GM23338 (cell line): ENCODE results near the gene PIGZ. TPM values are rescaled to one million over a fixed set of nuclear protein-coding genes. Genes with fewer than 3 reads are reported as not detected.

ENCODE experiments used
- ATAC-seq: fragments of 200-7000 bp; cut with Tn5 transposase; 3 replicates; pipeline ENCODE4 v1.9.1; 2020
- DNase-seq: peaks from one replicate; pipeline ENCODE4 v3.0.0-alpha.2; 2015; ENCODE audit warnings: low spot score
- H2AFZ ChIP-seq: fragments of 200-600 bp; sonication (generic); 2 replicates; pipeline ENCODE4 v1.8.0; 2016; ENCODE audit warnings: antibody characterized with exemption, mild to moderate bottlenecking, moderate library complexity
- H3F3A ChIP-seq: fragments of 200-600 bp; sonication (generic); replicated peaks from 2 replicates; pipeline ENCODE4 v1.8.0; 2017; ENCODE audit warnings: antibody characterized with exemption, mixed run types, low read depth
- H3K27ac ChIP-seq: fragments of 200-600 bp; sonication (generic); 2 replicates; pipeline ENCODE4 v1.6.1; 2016; ENCODE audit warnings: low read depth
- H3K27me3 ChIP-seq: fragments of 200-600 bp; sonication (generic); 2 replicates; pipeline ENCODE4 v1.8.0; 2016; ENCODE audit warnings: mild to moderate bottlenecking, mixed run types, moderate library complexity; ENCODE audit not compliant: insufficient read depth
- H3K36me3 ChIP-seq: fragments of 200-600 bp; sonication (generic); 2 replicates; pipeline ENCODE4 v1.8.0; 2016; ENCODE audit warnings: mild to moderate bottlenecking; ENCODE audit not compliant: insufficient read depth
- H3K4me1 ChIP-seq: fragments of 200-600 bp; sonication (generic); 2 replicates; pipeline ENCODE4 v1.8.0; 2016; ENCODE audit warnings: mild to moderate bottlenecking, moderate library complexity; ENCODE audit not compliant: insufficient read depth
- H3K4me2 ChIP-seq: fragments of 200-600 bp; sonication (generic); 2 replicates; pipeline ENCODE4 v1.7.1; 2017; ENCODE audit warnings: mixed run types
- H3K4me3 ChIP-seq: fragments of 200-600 bp; sonication (generic); 2 replicates; pipeline ENCODE4 v1.6.1; 2016; ENCODE audit warnings: mixed run types
- H3K79me2 ChIP-seq: fragments of 200-600 bp; sonication (generic); replicated peaks from 2 replicates; pipeline ENCODE4 v1.8.0; 2017; ENCODE audit warnings: mild to moderate bottlenecking; ENCODE audit not compliant: insufficient read depth
- H3K9me2 ChIP-seq: fragments of 200-600 bp; sonication (generic); 2 replicates; pipeline ENCODE4 v1.8.0; 2017; ENCODE audit not compliant: insufficient read depth
- H4K20me1 ChIP-seq: fragments of 200-600 bp; sonication (generic); replicated peaks from 2 replicates; pipeline ENCODE4 v1.8.0; 2017; ENCODE audit warnings: mild to moderate bottlenecking; ENCODE audit not compliant: insufficient read depth
- H3K27ac Mint-ChIP-seq: 2 replicates; pipeline ENCODE4 v1.8.0; 2020; ENCODE audit warnings: inconsistent platforms, mild to moderate bottlenecking, moderate library complexity, mixed read lengths
- H3K27me3 Mint-ChIP-seq: 3 replicates; pipeline ENCODE4 v1.8.0; 2022; ENCODE audit warnings: low read depth, mild to moderate bottlenecking, moderate library complexity, mixed read lengths, inconsistent platforms; ENCODE audit not compliant: insufficient read depth, poor library complexity
- H3K36me3 Mint-ChIP-seq: 3 replicates; pipeline ENCODE4 v1.8.0; 2021; ENCODE audit warnings: low read depth, mild to moderate bottlenecking, inconsistent platforms, moderate library complexity, mixed read lengths
- H3K4me1 Mint-ChIP-seq: 3 replicates; pipeline ENCODE4 v1.8.0; 2020; ENCODE audit warnings: mild to moderate bottlenecking, inconsistent platforms, mixed read lengths
- H3K4me3 Mint-ChIP-seq: 3 replicates; pipeline ENCODE4 v1.8.0; 2021; ENCODE audit warnings: moderate library complexity, mild to moderate bottlenecking, inconsistent platforms, mixed read lengths
- H3K9me3 Mint-ChIP-seq: 3 replicates; pipeline ENCODE4 v1.8.0; 2020; ENCODE audit warnings: moderate library complexity, mild to moderate bottlenecking, inconsistent platforms, mixed read lengths
- CREB1 ChIP-seq: fragments of 250-450 bp; sonication (Bioruptor Pico); IDR thresholded peaks from 2 replicates; pipeline ENCODE4 v1.5.0; 2020; ENCODE audit warnings: low read depth, mild to moderate bottlenecking, moderate library complexity
- CTCF ChIP-seq, 2 experiments: fragments of 200-600 bp in 1 of 2; sonication (generic) in 1 of 2; conservative IDR thresholded peaks; 2 replicates each; pipeline versions ENCODE4 v1.5.1 to v1.6.1; 2016 to 2017; ENCODE audit warnings: antibody characterized with exemption in 2 of 2, low read depth in 2 of 2, mild to moderate bottlenecking in 2 of 2, moderate library complexity in 1 of 2
- EZH2 ChIP-seq: fragments of 200-600 bp; sonication (generic); IDR thresholded peaks from one replicate; pipeline ENCODE4 v1.8.0; 2017; ENCODE audit warnings: antibody characterized with exemption, mild to moderate bottlenecking, low read depth; ENCODE audit not compliant: unreplicated experiment
- EZH2phosphoT487 ChIP-seq: fragments of 200-600 bp; sonication (generic); IDR thresholded peaks from one replicate; pipeline ENCODE4 v1.8.1; 2018; ENCODE audit warnings: antibody characterized with exemption; ENCODE audit not compliant: unreplicated experiment
- JUNB ChIP-seq: IDR thresholded peaks from one replicate; pipeline ENCODE4 v1.6.1; 2016; ENCODE audit warnings: antibody characterized with exemption; ENCODE audit not compliant: unreplicated experiment
- NANOG ChIP-seq: IDR thresholded peaks from 2 replicates; pipeline ENCODE4 v1.6.1; 2016; ENCODE audit warnings: antibody characterized with exemption, borderline replicate concordance
- POLR2AphosphoS5 ChIP-seq: IDR thresholded peaks from 2 replicates; pipeline ENCODE4 v1.6.1; 2016; ENCODE audit warnings: antibody characterized with exemption, low read depth
- REST ChIP-seq: IDR thresholded peaks from one replicate; pipeline ENCODE4 v1.6.1; 2018; ENCODE audit warnings: antibody characterized with exemption; ENCODE audit not compliant: unreplicated experiment
- STAT1 ChIP-seq: IDR thresholded peaks from one replicate; pipeline ENCODE4 v1.6.1; 2016; ENCODE audit warnings: antibody characterized with exemption; ENCODE audit not compliant: unreplicated experiment
- ZNF114 ChIP-seq: fragments of 250-450 bp; sonication (Bioruptor Pico); IDR thresholded peaks from 2 replicates; pipeline ENCODE4 v1.5.0; 2020; ENCODE audit warnings: mild to moderate bottlenecking, moderate library complexity
- ZNF331 ChIP-seq: fragments of 250-450 bp; sonication (Bioruptor Pico); IDR thresholded peaks from 2 replicates; pipeline ENCODE4 v1.5.0; 2020; ENCODE audit warnings: low read depth, mild to moderate bottlenecking, moderate library complexity
- ZNF462 ChIP-seq: fragments of 250-450 bp; sonication (Bioruptor Pico); IDR thresholded peaks from 2 replicates; pipeline ENCODE4 v1.5.0; 2020; ENCODE audit warnings: mild to moderate bottlenecking, moderate library complexity
- polyA plus RNA-seq: library from polyadenylated mRNA; unstranded; fragments of >200 nt; fragmentation: Nextera tagmentation; extraction: Ambion mirVana; gene quantifications from 2 replicates; pipeline ENCODE4 v1.2.1, GENCODE V29; 2016
- total RNA-seq: library from RNA; depleted of rRNA; stranded (reverse); fragments of >200 nt; shearing (Covaris generic); gene quantifications from 2 replicates; pipeline ENCODE4 v1.2.3, GENCODE V29; 2014
- TF ChIP-seq, protein P1 (sequence below): IDR thresholded peaks from 2 replicates; pipeline ENCODE4 v1.6.1; 2016; ENCODE audit warnings: antibody characterized with exemption

Gene PIGZ
- total and polyA plus RNA-seq, 2 experiments from 2014 or later: 0.16 TPM; not detected in 1

GRCh38 chr3:196995646-196996355 is 27.2 kb upstream of the PIGZ start:
- Histone ChIP-seq H3K27ac (no peak overlapping the region), H3K79me2 (no peaks in the 10 kb centered on the region), H2AFZ (no peak overlapping the region), H3K4me1 (no peaks in the 10 kb centered on the region), H4K20me1 (no peaks in the 10 kb centered on the region), H3K4me3 (no peak overlapping the region), H3K36me3 (no peaks in the 10 kb centered on the region), H3K4me2 (no peak overlapping the region), H3K9me2 (no peaks in the 10 kb centered on the region), H3K27me3 (no peaks in the 10 kb centered on the region), H3F3A (peaks cover 3% of the 10 kb centered on the region; the same call in 1 of the 2 replicates)
- Mint-ChIP-seq H3K36me3 (no peaks in the 10 kb centered on the region), H3K27ac (no peak overlapping the region), H3K4me1 (peaks cover 3% of the 10 kb centered on the region; the same call in 1 of the 3 replicates), H3K4me3 (no peak overlapping the region), H3K27me3 (peaks cover 5% of the 10 kb centered on the region), H3K9me3 (no peaks in the 10 kb centered on the region)
- DNase-seq (no peak), ATAC-seq (no peak)
- TF ChIP-seq, protein P1, sequence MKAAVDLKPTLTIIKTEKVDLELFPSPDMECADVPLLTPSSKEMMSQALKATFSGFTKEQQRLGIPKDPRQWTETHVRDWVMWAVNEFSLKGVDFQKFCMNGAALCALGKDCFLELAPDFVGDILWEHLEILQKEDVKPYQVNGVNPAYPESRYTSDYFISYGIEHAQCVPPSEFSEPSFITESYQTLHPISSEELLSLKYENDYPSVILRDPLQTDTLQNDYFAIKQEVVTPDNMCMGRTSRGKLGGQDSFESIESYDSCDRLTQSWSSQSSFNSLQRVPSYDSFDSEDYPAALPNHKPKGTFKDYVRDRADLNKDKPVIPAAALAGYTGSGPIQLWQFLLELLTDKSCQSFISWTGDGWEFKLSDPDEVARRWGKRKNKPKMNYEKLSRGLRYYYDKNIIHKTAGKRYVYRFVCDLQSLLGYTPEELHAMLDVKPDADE: no peak
- TF ChIP-seq JUNB (no peak), POLR2AphosphoS5 (no peak), ZNF331 (CRISPR knock-in tag) (no peak), EZH2 (no peak), CREB1 (CRISPR knock-in tag) (no peak), ZNF462 (CRISPR knock-in tag) (no peak), STAT1 (no peak), REST (no peak), ZNF114 (CRISPR knock-in tag) (no peak), NANOG (no peak), EZH2phosphoT487 (no peak), CTCF (conservative IDR thresholded peaks at IDR 0.05; ENCODE audit: low read depth in 2 of 2) (no peak)
